HG03097 (cell line): ENCODE measurements around the gene GLI1.

Experiments used
- ATAC-seq: cut with Tn5 transposase; IDR thresholded peaks from one replicate; pipeline ENCODE4 v1.9.1; 2021; ENCODE audit not compliant: unreplicated experiment, low FRiP score

The GLI1 gene

DNA sequence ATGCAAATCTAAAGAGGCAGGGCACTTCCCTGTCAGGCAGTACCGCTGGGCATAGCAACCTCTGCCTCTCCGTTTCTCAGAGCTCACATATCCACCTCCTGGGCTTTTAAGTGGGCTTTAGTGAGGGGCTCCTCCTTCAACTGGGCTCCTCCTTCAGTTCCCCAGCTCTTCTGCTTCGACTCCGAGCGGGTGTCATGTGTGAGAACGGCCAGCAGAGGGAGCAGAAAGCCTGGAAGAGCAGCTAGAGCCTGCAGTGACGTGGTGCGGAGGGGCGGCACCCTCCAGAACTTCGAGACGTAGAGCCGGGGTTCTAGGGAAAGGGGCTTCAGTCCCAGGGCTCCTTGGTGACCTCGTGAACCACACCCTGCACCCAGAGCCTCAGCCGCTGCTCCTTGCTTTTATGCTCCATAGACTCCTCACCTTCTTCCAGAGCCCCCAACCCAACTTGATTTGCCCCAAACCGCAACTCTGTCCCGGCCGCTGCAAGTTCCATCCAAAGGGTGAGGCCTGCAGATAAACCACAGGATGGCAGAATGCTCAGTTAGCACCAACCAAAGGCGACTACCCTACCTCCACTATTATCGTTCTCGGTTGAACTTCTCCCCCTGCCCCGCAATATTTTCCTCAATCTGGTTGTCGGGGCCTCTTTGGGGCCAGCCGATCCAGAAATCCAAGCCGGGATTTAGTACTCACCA is 383 bp upstream of the GLI1 start:
- ATAC-seq = peak; percentile 37

DNA sequence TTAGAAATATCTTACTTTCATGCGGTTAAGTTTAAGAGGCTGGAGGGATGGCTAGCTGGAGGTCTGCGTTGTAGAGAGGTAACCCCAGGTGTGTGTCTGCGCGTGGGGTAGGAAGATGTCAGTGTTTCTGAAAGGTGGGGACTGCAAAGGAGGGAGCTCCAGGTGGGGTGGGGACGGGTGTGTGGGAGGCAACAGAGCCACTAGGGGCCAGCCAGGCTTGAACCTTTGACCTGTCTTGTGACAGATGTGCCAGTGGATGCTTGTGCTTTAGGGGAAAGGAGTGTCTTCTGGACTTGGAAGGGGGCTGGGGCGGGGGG is 841 bp downstream of the GLI1 start:
- no peak for ATAC-seq

DNA sequence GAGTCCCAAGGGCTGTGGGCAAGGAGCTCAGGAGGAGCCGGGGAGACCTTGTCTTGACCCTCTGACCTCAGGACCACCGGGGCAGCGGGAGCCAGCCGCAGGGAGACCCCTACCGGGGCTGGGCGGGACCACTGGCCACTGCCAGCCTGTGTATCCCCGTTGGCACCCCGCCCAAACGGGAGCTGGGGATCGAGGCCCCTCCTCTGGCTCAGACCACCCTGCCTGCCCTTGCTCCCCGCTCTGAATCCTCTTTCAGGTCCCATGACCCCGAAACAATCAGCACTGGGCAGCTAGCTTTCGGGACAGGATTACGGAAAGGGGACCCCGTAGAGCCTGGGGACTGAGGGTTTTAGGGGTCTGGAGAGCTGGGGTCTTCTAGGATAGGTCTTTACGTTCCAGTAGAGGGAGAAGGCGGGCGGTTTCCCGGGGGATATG is 1.3 kb downstream of the GLI1 start:
- ATAC-seq = no peak

DNA sequence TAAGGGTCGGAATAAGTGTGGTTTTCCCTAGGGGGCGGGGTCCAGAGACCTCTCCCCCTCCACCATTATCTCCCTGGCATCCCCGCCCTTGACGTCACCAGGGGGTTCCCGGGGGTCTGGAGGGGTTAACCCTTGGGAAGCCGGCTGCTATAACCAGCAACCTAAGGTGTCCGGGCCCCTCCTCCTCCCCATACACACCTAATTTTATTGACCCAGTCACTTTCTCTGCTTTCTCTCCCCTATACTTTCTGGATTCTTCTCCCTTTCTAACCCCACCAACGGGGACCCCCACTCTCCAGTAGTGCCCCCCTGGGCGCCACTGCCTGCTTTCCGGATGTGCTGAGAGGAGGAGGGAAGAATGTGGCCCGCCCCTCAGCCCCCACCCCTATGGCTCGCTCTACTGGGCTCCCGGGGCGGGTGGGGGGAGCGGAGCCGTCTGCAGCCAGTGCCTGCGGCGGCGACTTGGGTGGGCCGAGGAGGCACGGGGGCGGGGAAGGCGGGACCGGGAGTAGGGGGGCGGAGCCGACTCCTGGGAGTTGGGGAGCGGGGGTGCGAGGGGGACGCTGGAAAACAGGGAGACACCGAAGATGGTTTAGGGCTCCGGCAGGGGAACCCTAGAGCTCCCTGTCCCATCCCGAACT is 1.8 kb downstream of the GLI1 start:
- no peak for ATAC-seq

DNA sequence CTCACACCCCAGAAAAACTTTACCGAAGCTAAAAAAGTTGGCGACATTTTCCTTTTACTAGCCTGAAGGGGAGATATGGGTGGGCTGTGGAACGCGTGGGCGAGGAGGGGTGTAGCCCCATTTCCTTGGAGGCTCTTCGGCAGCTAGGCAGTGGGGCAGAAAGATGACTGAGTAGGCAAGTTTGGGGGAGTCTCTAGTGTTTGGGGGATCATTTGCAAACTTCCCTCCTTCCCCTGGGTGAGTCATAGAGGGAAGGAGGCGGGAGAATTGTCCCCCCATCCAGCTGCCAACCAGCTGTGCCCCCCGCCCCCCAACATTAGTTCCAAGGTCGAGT is 2.3 kb downstream of the GLI1 start:
- ATAC-seq = no peak

DNA sequence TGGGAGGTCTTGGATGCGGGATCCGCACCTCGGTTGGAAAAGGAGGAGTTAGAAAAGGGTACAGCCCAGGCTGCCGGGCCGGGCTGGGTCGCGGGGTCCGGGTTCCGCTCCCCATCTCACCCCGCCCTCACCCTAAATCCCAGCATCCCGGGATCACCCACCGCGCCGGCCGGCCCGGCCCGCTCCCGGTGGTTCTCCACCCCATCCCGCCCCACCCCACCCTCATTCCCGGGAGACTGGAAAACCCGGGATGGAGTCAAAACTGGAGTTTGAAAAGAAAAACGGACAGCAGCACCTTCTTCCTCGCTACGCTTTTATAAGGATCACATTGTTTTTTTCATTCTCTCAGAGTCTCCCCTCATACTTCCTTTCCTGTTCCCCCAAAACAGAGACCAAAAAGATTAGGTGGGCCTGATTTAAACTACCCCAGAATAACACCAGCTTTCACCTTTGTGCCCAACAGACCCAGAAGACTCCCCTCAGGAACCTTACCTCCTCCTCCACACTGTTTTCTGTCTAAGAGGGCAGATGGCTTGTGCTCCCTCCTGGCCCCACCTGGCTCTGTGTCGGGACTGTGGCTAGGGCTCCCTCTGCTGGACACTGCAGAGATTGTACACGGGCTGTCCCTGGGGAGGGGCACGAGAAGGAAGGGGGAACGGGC is 2.8 kb downstream of the GLI1 start:
- ATAC-seq = peak; percentile 58

DNA sequence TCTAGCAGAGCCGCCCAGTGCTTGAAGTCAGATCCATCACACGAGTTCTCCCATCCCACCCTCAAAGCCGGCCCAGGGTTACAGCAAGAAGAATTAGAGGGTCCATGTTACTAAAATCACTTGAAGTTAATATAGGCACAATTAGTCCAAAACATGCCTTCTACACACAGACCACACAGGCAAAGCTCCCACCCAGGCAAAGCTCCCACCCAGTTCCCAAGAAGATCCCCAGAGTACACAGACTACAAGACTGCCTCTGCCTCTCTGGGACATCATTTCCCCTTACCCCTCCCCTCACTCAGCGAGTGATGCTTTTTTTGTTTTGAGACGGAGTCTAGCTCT is 3.3 kb downstream of the GLI1 start:
- no peak for ATAC-seq

DNA sequence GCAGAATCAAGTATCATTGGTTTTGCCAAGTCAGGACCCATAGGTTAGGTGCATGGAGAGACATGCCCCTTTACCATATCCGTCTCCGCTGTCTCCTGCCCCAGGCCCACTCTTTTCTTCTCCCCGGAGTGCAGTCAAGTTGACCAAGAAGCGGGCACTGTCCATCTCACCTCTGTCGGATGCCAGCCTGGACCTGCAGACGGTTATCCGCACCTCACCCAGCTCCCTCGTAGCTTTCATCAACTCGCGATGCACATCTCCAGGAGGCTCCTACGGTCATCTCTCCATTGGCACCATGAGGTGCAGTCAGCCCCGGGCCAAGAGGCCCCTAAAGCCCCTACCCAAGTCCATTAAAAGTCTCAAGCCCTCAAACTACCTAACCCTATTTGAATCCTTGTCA is 5.0 kb downstream of the GLI1 start:
- no peak for ATAC-seq

DNA sequence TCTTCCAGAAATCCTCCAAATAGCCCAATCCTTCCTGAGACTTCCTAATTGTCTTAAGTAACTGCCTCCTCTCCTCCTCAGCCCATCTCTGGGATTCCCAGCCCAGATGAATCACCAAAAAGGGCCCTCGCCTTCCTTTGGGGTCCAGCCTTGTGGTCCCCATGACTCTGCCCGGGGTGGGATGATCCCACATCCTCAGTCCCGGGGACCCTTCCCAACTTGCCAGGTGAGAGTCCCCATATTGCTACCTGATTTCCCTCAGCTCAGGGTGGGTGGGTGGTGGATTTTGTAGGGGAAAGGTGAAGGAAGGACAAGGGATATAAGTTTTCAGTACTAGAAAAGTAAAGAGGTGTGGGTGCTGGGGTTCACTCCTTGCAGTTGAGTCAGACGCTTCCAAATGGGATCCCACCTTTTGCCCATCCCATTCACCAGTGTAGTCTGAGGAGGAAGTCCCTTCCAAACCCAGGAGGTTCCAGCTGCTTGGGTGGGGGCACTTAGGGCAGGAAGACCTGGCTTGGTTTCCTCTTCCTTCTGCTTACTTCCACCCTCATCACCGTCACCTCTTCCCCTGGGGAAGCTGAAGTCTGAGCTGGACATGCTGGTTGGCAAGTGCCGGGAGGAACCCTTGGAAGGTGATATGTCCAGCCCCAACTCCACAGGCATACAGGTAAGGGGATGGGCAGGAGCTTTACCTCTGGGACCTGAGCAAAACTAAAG is 5.6 kb downstream of the GLI1 start:
- ATAC-seq = no peak

DNA sequence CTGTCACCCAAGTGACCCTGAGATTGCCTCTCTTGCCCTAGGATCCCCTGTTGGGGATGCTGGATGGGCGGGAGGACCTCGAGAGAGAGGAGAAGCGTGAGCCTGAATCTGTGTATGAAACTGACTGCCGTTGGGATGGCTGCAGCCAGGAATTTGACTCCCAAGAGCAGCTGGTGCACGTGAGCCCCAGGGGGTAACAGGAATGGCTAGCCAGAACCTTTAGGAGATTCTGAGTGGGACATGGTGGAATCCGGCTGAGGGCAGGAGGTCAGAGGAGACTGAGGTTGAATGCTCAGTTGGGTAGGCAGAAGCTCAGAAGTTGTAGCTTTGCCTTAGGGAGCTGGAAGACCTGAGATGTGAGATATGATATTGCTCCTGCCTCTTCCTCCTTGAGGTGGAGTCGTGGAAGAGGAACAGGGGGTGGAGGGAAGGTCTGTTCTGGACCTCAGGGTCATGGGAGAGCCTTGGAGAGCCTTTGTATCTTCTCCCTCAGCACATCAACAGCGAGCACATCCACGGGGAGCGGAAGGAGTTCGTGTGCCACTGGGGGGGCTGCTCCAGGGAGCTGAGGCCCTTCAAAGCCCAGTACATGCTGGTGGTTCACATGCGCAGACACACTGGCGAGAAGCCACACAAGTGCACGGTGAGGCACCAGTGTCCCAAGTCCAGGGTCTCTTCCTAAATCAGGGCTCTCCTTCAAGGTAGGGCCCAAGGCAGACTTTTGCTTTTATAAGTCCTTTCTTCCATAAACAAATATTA is 6.3 kb downstream of the GLI1 start:
- ATAC-seq = no peak

DNA sequence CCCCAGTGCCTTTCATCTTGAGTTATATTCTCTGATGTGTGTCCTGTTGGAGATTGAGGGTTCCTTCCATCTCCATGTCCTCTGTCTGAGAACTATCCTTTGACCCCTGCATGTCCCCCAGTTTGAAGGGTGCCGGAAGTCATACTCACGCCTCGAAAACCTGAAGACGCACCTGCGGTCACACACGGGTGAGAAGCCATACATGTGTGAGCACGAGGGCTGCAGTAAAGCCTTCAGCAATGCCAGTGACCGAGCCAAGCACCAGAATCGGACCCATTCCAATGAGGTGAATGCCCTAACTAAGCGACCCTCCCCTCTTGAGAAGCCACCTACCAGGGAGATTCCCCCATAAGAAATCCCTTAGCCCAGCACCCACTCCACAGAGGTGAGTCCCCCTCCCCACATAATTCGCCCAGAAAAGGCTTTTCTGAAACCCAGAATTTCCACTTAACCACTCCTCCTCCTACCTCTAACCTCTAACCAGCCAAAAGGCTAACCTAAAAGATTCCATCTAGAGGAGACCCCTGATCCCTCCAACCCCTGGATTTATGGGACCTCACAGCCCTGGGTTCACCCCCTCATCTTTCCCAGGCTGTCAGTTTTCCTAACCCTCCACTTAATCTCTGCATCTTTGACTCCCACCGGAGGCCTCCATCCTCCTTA is 7.8 kb downstream of the GLI1 start:
- ATAC-seq = no peak

DNA sequence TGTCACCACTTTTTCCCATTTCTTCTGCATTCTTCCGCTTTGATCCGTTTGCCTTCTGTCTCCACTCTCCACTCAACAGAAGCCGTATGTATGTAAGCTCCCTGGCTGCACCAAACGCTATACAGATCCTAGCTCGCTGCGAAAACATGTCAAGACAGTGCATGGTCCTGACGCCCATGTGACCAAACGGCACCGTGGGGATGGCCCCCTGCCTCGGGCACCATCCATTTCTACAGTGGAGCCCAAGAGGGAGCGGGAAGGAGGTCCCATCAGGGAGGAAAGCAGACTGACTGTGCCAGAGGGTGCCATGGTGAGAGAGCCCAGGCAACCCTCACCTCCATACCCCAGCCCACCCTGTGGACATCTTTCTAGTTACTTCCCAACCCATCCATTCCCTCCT is 8.3 kb downstream of the GLI1 start:
- ATAC-seq = no peak

DNA sequence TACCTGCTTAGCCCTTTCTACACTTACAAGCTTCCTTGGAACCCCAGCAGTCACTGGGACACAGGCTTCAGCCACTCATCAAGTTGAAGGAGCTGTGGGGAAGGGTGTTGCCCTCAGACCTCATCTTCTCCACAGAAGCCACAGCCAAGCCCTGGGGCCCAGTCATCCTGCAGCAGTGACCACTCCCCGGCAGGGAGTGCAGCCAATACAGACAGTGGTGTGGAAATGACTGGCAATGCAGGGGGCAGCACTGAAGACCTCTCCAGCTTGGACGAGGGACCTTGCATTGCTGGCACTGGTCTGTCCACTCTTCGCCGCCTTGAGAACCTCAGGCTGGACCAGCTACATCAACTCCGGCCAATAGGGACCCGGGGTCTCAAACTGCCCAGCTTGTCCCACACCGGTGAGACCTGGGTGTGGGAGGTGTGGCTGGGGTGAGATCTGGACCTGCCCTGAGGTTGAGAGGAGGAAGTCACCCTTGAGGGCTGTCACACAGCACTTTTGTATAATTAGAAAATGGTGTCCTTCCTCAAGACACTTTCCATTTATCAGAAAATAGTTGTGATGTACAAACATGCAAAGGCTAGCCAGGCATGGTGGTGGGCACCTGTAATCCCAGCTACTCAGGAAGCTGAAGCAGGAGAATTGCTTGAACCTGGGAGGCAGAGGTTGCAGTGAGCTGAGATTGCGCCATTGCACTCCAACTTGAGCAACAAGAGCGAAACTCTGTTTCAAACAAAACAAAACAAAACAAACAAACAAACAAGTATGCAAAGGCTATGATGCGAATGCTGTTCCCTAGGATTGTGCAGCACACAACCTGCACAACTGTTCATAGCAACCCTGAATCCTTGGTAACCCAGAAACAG is 9.9 kb downstream of the GLI1 start:
- no peak for ATAC-seq

DNA sequence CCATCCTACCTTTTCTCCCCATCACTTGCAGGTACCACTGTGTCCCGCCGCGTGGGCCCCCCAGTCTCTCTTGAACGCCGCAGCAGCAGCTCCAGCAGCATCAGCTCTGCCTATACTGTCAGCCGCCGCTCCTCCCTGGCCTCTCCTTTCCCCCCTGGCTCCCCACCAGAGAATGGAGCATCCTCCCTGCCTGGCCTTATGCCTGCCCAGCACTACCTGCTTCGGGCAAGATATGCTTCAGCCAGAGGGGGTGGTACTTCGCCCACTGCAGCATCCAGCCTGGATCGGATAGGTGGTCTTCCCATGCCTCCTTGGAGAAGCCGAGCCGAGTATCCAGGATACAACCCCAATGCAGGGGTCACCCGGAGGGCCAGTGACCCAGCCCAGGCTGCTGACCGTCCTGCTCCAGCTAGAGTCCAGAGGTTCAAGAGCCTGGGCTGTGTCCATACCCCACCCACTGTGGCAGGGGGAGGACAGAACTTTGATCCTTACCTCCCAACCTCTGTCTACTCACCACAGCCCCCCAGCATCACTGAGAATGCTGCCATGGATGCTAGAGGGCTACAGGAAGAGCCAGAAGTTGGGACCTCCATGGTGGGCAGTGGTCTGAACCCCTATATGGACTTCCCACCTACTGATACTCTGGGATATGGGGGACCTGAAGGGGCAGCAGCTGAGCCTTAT is 10.8 kb downstream of the GLI1 start:
- no peak for ATAC-seq

DNA sequence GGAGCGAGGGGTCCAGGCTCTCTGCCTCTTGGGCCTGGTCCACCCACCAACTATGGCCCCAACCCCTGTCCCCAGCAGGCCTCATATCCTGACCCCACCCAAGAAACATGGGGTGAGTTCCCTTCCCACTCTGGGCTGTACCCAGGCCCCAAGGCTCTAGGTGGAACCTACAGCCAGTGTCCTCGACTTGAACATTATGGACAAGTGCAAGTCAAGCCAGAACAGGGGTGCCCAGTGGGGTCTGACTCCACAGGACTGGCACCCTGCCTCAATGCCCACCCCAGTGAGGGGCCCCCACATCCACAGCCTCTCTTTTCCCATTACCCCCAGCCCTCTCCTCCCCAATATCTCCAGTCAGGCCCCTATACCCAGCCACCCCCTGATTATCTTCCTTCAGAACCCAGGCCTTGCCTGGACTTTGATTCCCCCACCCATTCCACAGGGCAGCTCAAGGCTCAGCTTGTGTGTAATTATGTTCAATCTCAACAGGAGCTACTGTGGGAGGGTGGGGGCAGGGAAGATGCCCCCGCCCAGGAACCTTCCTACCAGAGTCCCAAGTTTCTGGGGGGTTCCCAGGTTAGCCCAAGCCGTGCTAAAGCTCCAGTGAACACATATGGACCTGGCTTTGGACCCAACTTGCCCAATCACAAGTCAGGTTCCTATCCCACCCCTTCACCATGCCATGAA is 11.5 kb downstream of the GLI1 start:
- ATAC-seq = no peak

DNA sequence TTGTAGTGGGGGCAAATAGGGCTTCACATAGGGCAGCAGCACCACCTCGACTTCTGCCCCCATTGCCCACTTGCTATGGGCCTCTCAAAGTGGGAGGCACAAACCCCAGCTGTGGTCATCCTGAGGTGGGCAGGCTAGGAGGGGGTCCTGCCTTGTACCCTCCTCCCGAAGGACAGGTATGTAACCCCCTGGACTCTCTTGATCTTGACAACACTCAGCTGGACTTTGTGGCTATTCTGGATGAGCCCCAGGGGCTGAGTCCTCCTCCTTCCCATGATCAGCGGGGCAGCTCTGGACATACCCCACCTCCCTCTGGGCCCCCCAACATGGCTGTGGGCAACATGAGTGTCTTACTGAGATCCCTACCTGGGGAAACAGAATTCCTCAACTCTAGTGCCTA is 12.1 kb downstream of the GLI1 start:
- no peak for ATAC-seq

DNA sequence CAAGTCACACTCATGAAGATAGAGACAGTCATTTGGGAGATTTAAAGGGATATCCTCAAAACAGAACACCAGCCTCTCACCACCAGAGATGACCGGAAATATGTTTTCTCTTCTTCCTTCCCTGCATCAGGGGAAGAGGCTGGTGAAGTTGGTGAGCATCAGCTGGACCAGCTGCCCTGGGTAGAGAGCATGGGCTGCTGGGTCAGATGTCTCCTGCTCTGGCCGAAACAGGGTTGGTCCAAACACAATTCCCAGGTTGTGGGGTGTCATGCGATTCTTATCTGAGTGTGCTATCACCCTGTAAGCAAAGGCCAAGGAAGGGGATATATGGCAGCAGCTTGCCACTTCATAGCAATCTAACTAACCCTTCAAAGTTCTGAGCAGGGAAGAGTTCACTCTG is 12.8 kb downstream of the GLI1 start:
- ATAC-seq = no peak

DNA sequence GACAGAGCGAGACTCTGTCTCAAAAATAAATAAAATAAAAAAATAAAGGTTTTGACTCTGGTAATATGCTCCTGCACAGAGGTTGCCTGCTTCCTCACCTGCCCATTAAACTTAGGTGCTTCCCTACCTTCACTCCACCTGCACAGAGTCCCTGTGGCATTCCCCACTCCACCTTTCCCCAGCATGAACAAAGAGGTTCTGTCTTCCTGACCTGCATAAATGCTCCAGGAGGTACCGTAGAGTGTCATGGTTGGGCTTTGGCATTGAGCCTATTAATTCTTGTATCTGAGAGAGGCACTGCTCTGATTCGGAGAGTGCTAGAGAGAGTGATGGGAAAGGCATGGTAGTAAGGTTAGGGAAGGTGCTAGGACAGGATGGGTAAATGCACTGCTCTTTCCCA is 13.8 kb downstream of the GLI1 start:
- ATAC-seq = no peak

DNA sequence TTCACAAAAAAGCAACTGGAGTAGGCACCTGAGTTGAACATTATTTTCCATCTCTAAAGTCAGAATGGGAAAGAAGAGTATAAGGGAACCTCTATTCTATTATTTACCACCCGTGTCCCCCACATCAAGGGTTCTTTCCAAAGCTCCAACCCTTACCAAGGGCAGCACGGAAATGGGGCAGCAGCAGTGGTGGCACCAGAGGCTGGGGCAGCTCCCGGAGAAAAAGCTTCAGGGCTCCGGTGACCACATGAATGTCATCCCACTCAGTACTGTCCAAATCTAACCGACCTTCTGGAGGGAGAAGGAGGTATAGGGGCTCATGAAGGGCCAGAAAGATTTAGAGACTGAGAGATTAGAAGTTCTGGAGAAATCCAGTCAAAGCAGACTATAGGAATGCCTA is 14.3 kb downstream of the GLI1 start:
- ATAC-seq = no peak
